Keratinocyte (primary cell): Measurements from ENCODE around the gene SLC6A5. TPM values are rescaled to one million over a fixed set of nuclear protein-coding genes. Genes with fewer than 3 reads are reported as not detected.

Source experiments
- DNase-seq: peaks from one replicate; pipeline ENCODE4 v3.0.0-alpha.2; 2011; ENCODE audit warnings: low read depth, missing footprints, low spot score
- FAIRE-seq: peaks from 2 replicates; lab custom pipeline; 2011; peaks lifted over from hg19 to GRCh38; lab: Jason Lieb, UNC
- H2AFZ ChIP-seq: 2 replicates; pipeline ENCODE4 v1.6.0; 2012; ENCODE audit warnings: low read length, control low read depth, inconsistent platforms; ENCODE audit not compliant: control insufficient read depth
- H3K27ac ChIP-seq: 2 replicates; pipeline ENCODE4 v1.5.1; 2011; ENCODE audit warnings: low read length; ENCODE audit not compliant: control insufficient read depth, insufficient read depth
- H3K27me3 ChIP-seq: 3 replicates; pipeline ENCODE4 v1.6.0; 2011; ENCODE audit warnings: low read length; ENCODE audit not compliant: control insufficient read depth, insufficient read depth; ENCODE audit errors: extremely low read depth
- H3K36me3 ChIP-seq, 2 experiments: 2 replicates in 1 of 2; 3 replicates in 1 of 2; pipeline ENCODE4 v1.5.1; 2011; ENCODE audit warnings: low read length in 2 of 2, mild to moderate bottlenecking in 1 of 2; ENCODE audit not compliant: control insufficient read depth in 2 of 2, insufficient read depth in 2 of 2; ENCODE audit errors: extremely low read depth in 1 of 2
- H3K4me1 ChIP-seq: 3 replicates; pipeline ENCODE4 v1.5.1; 2011; ENCODE audit warnings: low read length; ENCODE audit not compliant: control insufficient read depth, insufficient read depth; ENCODE audit errors: extremely low read depth
- H3K4me2 ChIP-seq: 3 replicates; pipeline ENCODE4 v1.6.0; 2011; ENCODE audit warnings: low read depth, low read length; ENCODE audit not compliant: control insufficient read depth, insufficient read depth; ENCODE audit errors: extremely low read depth
- H3K4me3 ChIP-seq, 3 experiments: fragments of 200-600 bp in 1 of 3; sonication (generic) in 1 of 3; 2 replicates in 2 of 3; 3 replicates in 1 of 3; pipeline ENCODE4 v1.5.1; 2011 to 2016; ENCODE audit warnings: low read length in 3 of 3, mild to moderate bottlenecking in 3 of 3, control low read depth in 2 of 3, inconsistent platforms in 1 of 3, low read depth in 1 of 3, mixed read lengths in 1 of 3, mixed run types in 1 of 3, moderate library complexity in 1 of 3; ENCODE audit not compliant: control insufficient read depth in 2 of 3, insufficient read depth in 2 of 3; ENCODE audit errors: extremely low read depth in 1 of 3
- H3K79me2 ChIP-seq: 2 replicates; pipeline ENCODE4 v1.6.0; 2012; ENCODE audit warnings: low read length; ENCODE audit not compliant: control insufficient read depth, insufficient read depth
- H3K9ac ChIP-seq: 3 replicates; pipeline ENCODE4 v1.6.0; 2011; ENCODE audit warnings: low read length; ENCODE audit not compliant: control insufficient read depth, insufficient read depth; ENCODE audit errors: extremely low read depth
- H3K9me1 ChIP-seq: 3 replicates; pipeline ENCODE4 v1.6.0; 2011; ENCODE audit warnings: low read length; ENCODE audit not compliant: control insufficient read depth, insufficient read depth; ENCODE audit errors: extremely low read depth
- H3K9me3 ChIP-seq: 2 replicates; pipeline ENCODE4 v1.5.1; 2012; ENCODE audit warnings: low read depth, low read length; ENCODE audit not compliant: control insufficient read depth
- H4K20me1 ChIP-seq: 3 replicates; pipeline ENCODE4 v1.6.0; 2011; ENCODE audit warnings: low read length; ENCODE audit not compliant: control insufficient read depth, insufficient read depth; ENCODE audit errors: extremely low read depth
- EZH2 ChIP-seq: IDR thresholded peaks from one replicate; pipeline ENCODE4 v1.6.1; 2012; ENCODE audit warnings: inconsistent platforms, mild to moderate bottlenecking, low read length, moderate library complexity
- dilution Hi-C: fragments of 300-500 bp; cut with MboI; formaldehyde crosslinking; loops from one replicate; pipeline ENCODE4 v1.7.0; 2020; ENCODE audit warnings: low sequenced_read_pairs; ENCODE audit not compliant: extremely low pct_ligation_motif_present
- polyA plus RNA-seq, 5 experiments: library from polyadenylated mRNA; depleted of rRNA in 3 of 5; stranded (reverse) in 3 of 5; stranded (forward) in 1 of 5; unstranded in 1 of 5; fragments of >200 nt; gene quantifications; 1 replicate in 1 of 5; 2 replicates in 3 of 5; 3 replicates in 1 of 5; pipeline versions ENCODE4 v1.2.1 to v1.2.3, GENCODE V29; 2011 to 2012; ENCODE audit warnings: missing spikeins in 2 of 5, low read depth in 1 of 5, low replicate concordance in 1 of 5
- TF ChIP-seq, protein P1 (sequence below), 3 experiments: IDR thresholded peaks in 1 of 3; conservative IDR thresholded peaks in 1 of 3; optimal IDR thresholded peaks in 1 of 3; 2 replicates in 2 of 3; 3 replicates in 1 of 3; pipeline versions ENCODE3 to v1.5.1; 2011; ENCODE audit warnings: low read length in 3 of 3, mild to moderate bottlenecking in 3 of 3, moderate library complexity in 2 of 3, control low read depth in 1 of 3, inconsistent platforms in 1 of 3; ENCODE audit not compliant: insufficient read depth in 2 of 3; ENCODE audit errors: extremely low read depth in 1 of 3

The SLC6A5 gene
- polyA plus RNA-seq, 1 donor (not counting 4 experiments of a cell fraction or from before 2014, with no cell fraction given): not detected

DNA sequence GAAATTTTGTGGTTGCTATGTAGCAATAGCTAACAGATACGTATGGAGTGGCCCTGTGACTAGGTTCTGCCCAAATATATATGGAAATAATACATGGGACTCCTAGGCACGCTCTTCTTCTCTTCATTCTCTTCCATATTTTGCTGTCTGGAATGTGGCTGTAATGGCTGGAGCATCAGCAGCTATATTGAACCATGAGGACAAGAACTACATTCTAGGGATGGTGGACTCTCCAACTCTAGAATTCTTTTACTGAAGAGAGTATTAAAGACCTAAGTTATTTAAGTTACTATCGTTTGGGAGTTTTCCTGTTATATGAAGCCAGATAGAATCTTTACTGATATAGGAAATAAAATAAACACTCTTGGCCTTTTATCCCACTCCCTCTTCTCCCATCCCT is 62.4 kb downstream of the SLC6A5 start:
- dilution Hi-C loops: no loop called here
- DNase-seq: no peak
- H3K4me2 ChIP-seq: no peak overlapping the region
- no peak overlapping the region for H3K27ac ChIP-seq
- no peaks in the 10 kb centered on the region for H3K9me1 ChIP-seq
- H3K9me3 ChIP-seq: no peaks in the 10 kb centered on the region
- H3K9ac ChIP-seq: no peak overlapping the region
- no peaks in the 10 kb centered on the region for H3K79me2 ChIP-seq
- H4K20me1 ChIP-seq: no peaks in the 10 kb centered on the region
- H3K4me3 ChIP-seq: no peak overlapping the region
- no peak for TF ChIP-seq EZH2
- TF ChIP-seq, protein P1, sequence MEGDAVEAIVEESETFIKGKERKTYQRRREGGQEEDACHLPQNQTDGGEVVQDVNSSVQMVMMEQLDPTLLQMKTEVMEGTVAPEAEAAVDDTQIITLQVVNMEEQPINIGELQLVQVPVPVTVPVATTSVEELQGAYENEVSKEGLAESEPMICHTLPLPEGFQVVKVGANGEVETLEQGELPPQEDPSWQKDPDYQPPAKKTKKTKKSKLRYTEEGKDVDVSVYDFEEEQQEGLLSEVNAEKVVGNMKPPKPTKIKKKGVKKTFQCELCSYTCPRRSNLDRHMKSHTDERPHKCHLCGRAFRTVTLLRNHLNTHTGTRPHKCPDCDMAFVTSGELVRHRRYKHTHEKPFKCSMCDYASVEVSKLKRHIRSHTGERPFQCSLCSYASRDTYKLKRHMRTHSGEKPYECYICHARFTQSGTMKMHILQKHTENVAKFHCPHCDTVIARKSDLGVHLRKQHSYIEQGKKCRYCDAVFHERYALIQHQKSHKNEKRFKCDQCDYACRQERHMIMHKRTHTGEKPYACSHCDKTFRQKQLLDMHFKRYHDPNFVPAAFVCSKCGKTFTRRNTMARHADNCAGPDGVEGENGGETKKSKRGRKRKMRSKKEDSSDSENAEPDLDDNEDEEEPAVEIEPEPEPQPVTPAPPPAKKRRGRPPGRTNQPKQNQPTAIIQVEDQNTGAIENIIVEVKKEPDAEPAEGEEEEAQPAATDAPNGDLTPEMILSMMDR (optimal IDR thresholded peaks at IDR 0.05 in 1 of 3, IDR thresholded peaks at IDR 0.05 in 1 of 3, conservative IDR thresholded peaks at IDR 0.05 in 1 of 3; ENCODE audit: extremely low read depth in 1 of 3, insufficient read depth in 2 of 3, low read length in 3 of 3): no peak
- no peaks in the 10 kb centered on the region for H3K4me1 ChIP-seq
- H2AFZ ChIP-seq: no peak overlapping the region
- no peak for FAIRE-seq
- peaks cover 3% of the 10 kb centered on the region for H3K27me3 ChIP-seq
- H3K36me3 ChIP-seq: no peaks in the 10 kb centered on the region

- FAIRE-seq: no peak
- no peak overlapping the region for H3K9ac ChIP-seq
- dilution Hi-C loops: no loop called here
- H4K20me1 ChIP-seq: no peaks in the 10 kb centered on the region
- TF ChIP-seq, protein P1 (optimal IDR thresholded peaks at IDR 0.05 in 1 of 3, IDR thresholded peaks at IDR 0.05 in 1 of 3, conservative IDR thresholded peaks at IDR 0.05 in 1 of 3; ENCODE audit: extremely low read depth in 1 of 3, insufficient read depth in 2 of 3, low read length in 3 of 3): no peak
- no peak for TF ChIP-seq EZH2
- no peak overlapping the region for H3K4me3 ChIP-seq
- H3K79me2 ChIP-seq: no peaks in the 10 kb centered on the region
- no peak overlapping the region for H3K4me2 ChIP-seq
- DNase-seq: no peak
- H3K9me3 ChIP-seq: no peaks in the 10 kb centered on the region
- peaks cover 53% of the 10 kb centered on the region for H3K27me3 ChIP-seq
- H3K9me1 ChIP-seq: no peaks in the 10 kb centered on the region
- no peak overlapping the region for H2AFZ ChIP-seq
- no peaks in the 10 kb centered on the region for H3K36me3 ChIP-seq
- H3K4me1 ChIP-seq: no peaks in the 10 kb centered on the region
- no peak overlapping the region for H3K27ac ChIP-seq
These were observed 68.9 kb downstream of the SLC6A5 start for GRCh38 chr11:20668131-20668809.
